Measurements from ENCODE around the gene TMEM191C. TPM values are rescaled to one million over a fixed set of nuclear protein-coding genes. Genes with fewer than 3 reads are reported as not detected.
"Not testable (repeated sequence)": the region's sequence is repeated elsewhere in the genome, so short reads cannot be mapped to it uniquely, and the experiment has no call there.

The TMEM191C gene
- total and polyA plus RNA-seq, 2 of the 4 experiments (the other 2 are of a cell fraction) = 0.36 to 0.75 TPM

- TSS peak; percentile 36 for BruUV-seq (replicated peaks)
- H3K9me3 ChIP-seq (ENCODE audit: control insufficient read depth, insufficient read depth, low read length); in situ Hi-C loops (cut with MboI; ENCODE audit: low sequenced_read_pairs); CTCF ChIA-PET; H3K27me3 ChIP-seq (ENCODE audit: control insufficient read depth, insufficient read depth, low read length); intact Hi-C loops (cut with micrococcal nuclease); DNase-seq; H4K91ac ChIP-seq (ENCODE audit: insufficient read depth, low read depth, low read length); H4K5ac ChIP-seq (ENCODE audit: low read depth, low read length); H4K8ac ChIP-seq (ENCODE audit: low read depth in 2 of 2, low read length in 2 of 2); H3K9me1 ChIP-seq (ENCODE audit: insufficient read depth, low read length); H3K4ac ChIP-seq (ENCODE audit: low read depth, low read length); H3K56ac ChIP-seq (ENCODE audit: extremely low read depth, insufficient read depth, low read length); H2AFZ ChIP-seq (replicated peaks; ENCODE audit: low read length, poor library complexity); H2AK5ac ChIP-seq (ENCODE audit: low read depth, low read length); dilution Hi-C loops (cut with HindIII; ENCODE audit: low sequenced_read_pairs, unreplicated experiment); ATAC-seq (ENCODE audit: low read depth); H4K20me1 ChIP-seq (ENCODE audit: insufficient read depth, low read length); H2AK9ac ChIP-seq (replicated peaks; ENCODE audit: low read depth, low read length, poor library complexity); H2BK5ac ChIP-seq (ENCODE audit: low read depth, low read length, poor library complexity, severe bottlenecking); H2BK120ac ChIP-seq (ENCODE audit: low read depth, low read length); H3K27ac ChIP-seq (ENCODE audit: insufficient read depth, low read length); H3K36me3 ChIP-seq (ENCODE audit: control insufficient read depth, insufficient read depth, low read length); H3K18ac ChIP-seq (ENCODE audit: low read depth, low read length); H2BK20ac ChIP-seq (ENCODE audit: low read depth, low read length); H3K14ac ChIP-seq (replicated peaks; ENCODE audit: low read depth, low read length); H3K4me3 ChIP-seq (ENCODE audit: insufficient read depth, low read depth, low read length); H3K4me1 ChIP-seq (ENCODE audit: control insufficient read depth, insufficient read depth, low read length); H3K4me2 ChIP-seq (ENCODE audit: low read depth, low read length); H3K9ac ChIP-seq (ENCODE audit: low read depth, low read length); POLR2A ChIA-PET (ENCODE audit: unreplicated experiment); H2BK15ac ChIP-seq (ENCODE audit: low read depth, low read length); H3K23ac ChIP-seq (ENCODE audit: low read depth, low read length); H3K79me1 ChIP-seq (ENCODE audit: low read depth in 1 of 2, low read length in 2 of 2): not testable (repeated sequence)
- no CpG with 5 or more reads among the region's 16 CpGs for WGBS, 2 experiments (ENCODE audit: extremely low coverage in 2 of 2, insufficient read length in 1 of 2)
Observed at GRCh38 chr22:21499623-21500506, 32.7 kb downstream of the TMEM191C start.

- H3K4ac ChIP-seq (ENCODE audit: low read depth, low read length); H3K14ac ChIP-seq (replicated peaks; ENCODE audit: low read depth, low read length); H3K79me1 ChIP-seq (ENCODE audit: low read depth in 1 of 2, low read length in 2 of 2); in situ Hi-C loops (cut with MboI; ENCODE audit: low sequenced_read_pairs); H2AK9ac ChIP-seq (replicated peaks; ENCODE audit: low read depth, low read length, poor library complexity); H3K4me3 ChIP-seq (ENCODE audit: insufficient read depth, low read depth, low read length); H3K27me3 ChIP-seq (ENCODE audit: control insufficient read depth, insufficient read depth, low read length); POLR2A ChIA-PET (ENCODE audit: unreplicated experiment); H2AFZ ChIP-seq (replicated peaks; ENCODE audit: low read length, poor library complexity); H3K56ac ChIP-seq (ENCODE audit: extremely low read depth, insufficient read depth, low read length); H2AK5ac ChIP-seq (ENCODE audit: low read depth, low read length); H4K20me1 ChIP-seq (ENCODE audit: insufficient read depth, low read length); DNase-seq; H3K18ac ChIP-seq (ENCODE audit: low read depth, low read length); H4K5ac ChIP-seq (ENCODE audit: low read depth, low read length); H3K27ac ChIP-seq (ENCODE audit: insufficient read depth, low read length); H2BK5ac ChIP-seq (ENCODE audit: low read depth, low read length, poor library complexity, severe bottlenecking); H3K9ac ChIP-seq (ENCODE audit: low read depth, low read length); H4K91ac ChIP-seq (ENCODE audit: insufficient read depth, low read depth, low read length); dilution Hi-C loops (cut with HindIII; ENCODE audit: low sequenced_read_pairs, unreplicated experiment); BruUV-seq (replicated peaks); H3K23ac ChIP-seq (ENCODE audit: low read depth, low read length); H3K4me1 ChIP-seq (ENCODE audit: control insufficient read depth, insufficient read depth, low read length); H2BK120ac ChIP-seq (ENCODE audit: low read depth, low read length); CTCF ChIA-PET; H3K36me3 ChIP-seq (ENCODE audit: control insufficient read depth, insufficient read depth, low read length); H2BK15ac ChIP-seq (ENCODE audit: low read depth, low read length); H2BK20ac ChIP-seq (ENCODE audit: low read depth, low read length); H3K4me2 ChIP-seq (ENCODE audit: low read depth, low read length); intact Hi-C loops (cut with micrococcal nuclease); H3K9me1 ChIP-seq (ENCODE audit: insufficient read depth, low read length); H4K8ac ChIP-seq (ENCODE audit: low read depth in 2 of 2, low read length in 2 of 2); H3K9me3 ChIP-seq (ENCODE audit: control insufficient read depth, insufficient read depth, low read length): not testable (repeated sequence)
- ATAC-seq (ENCODE audit: low read depth) = peak; percentile 42
- no CpG with 5 or more reads among the region's 9 CpGs for WGBS, 2 experiments (ENCODE audit: extremely low coverage in 2 of 2, insufficient read length in 1 of 2)
Observed at GRCh38 chr22:21510397-21510796, 43.2 kb downstream of the TMEM191C start.
